ENCODE measurements around the gene JMJD1C.

The JMJD1C gene

DNA sequence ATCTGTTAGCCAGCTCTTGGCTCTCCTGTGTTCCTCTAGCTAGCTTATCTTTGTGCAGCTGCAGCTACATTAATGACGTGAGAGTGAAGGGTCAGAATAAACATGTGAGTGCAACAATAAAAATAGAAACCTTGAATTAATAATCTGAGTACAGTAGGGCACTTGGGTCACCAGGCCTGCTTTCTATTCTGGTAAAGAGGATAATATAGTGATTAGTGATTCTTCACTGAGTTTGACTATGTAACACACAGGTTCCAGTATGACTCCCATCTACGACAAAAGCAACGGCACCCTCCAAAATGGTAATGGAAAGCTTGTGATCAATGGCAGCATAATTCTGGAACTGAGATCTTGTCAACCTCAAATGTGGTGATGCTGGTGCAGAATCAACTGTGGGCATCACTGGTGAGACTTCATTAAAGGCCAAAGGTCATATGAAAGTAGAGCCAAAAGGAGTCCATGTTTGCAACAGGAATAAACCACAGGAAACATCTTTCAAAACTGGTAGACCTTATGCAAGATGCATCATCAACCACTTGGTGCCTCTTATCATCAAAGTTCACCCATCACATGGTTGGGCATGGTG lies 255.1 kb downstream of the JMJD1C start:
- DNase-seq (ENCODE audit: low read depth) = no peak

DNA sequence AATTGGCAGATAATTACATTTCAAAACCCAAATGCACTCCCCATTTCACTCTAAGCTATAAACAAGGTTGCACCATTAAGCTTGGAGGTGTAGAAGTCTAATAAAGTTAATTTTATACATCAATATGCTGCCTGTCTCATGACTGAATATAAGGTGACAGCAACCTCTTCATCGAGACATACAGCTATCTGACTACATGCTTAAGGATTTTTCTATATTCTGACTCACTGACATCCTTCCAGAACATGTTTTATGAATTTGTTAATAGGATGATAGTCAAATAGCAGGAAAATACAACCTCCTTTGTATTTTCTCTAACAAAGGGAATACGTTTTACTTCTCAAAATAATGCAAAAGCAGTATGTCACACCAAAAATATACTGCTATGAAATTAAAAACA lies 256.1 kb downstream of the JMJD1C start:
- DNase-seq (ENCODE audit: low read depth) = no peak

DNA sequence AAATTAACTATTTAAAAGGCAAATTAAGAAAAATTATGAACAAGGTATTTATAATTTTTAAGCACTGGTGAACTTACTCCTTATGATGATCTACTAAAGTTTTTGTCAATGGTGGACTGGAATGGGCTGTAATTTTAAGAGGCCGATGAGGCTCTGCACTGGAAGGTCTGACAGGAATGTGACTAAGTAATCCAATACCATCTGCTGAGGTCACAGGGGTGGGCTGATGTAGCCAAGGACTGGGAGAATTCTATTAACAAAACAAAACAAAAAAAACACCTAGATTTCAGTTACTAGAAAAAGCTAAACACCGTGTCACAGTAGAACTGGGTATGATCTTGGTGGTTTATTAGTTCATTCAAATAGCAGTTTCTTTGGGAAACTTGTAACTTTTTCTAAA lies 256.8 kb downstream of the JMJD1C start:
- no peak for DNase-seq (ENCODE audit: low read depth)

DNA sequence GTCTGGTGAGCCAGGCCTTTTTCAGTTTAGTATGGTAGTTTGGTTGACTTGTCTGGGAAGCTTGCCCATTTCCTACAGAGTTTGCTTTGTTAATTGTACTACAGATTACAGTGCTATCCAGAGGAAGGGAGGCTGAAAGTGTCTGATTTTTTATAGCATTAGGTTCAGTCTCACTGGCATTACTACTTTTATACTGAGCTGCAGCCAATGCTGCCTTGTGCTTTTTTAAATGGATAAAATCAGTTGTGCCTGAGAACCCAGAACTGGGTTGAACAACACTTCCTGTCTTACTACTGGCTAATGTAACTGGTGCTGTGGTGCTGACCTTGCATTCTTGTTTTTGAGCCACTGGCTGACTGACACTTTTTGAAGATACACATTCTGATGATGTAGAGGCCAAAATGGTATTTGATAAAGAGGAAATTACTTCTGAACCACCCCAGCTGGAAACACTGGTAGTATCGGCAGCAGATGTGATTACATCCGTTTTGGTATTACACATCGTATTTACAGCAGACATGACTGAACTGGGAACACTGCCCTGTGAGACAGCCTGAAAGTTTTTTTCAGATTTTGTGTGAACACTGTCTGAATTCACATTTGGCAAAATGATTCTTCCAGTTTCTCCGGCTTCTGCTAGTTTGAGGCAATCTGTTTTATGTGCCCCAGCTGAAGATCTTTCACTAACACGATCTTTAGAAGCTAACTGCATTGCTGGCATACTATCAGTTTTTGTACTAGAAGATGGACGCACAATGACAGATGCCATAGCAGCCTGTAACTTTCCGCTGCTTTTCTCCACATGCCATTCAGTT lies 258.6 kb downstream of the JMJD1C start:
- DNase-seq (ENCODE audit: low read depth) = no peak

DNA sequence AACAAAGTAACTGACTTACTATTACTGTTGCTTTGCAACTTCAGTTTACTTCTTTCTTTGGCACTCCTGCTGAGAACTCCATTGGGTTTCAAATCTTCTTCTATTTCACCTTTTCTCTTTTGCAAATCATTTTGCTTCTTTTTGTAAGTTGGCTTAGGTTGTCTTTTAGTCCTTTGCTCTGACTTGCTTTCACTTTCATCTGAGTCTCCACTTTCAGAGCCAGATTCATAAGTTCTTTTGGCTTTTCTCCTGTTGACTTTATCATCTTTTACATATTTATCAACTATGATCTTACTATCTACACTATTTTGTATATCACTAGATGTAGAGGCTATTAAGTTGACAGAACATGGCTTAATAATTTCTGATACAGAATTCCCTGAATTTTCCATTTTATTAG lies 259.2 kb downstream of the JMJD1C start:
- no peak for DNase-seq (ENCODE audit: low read depth)

DNA sequence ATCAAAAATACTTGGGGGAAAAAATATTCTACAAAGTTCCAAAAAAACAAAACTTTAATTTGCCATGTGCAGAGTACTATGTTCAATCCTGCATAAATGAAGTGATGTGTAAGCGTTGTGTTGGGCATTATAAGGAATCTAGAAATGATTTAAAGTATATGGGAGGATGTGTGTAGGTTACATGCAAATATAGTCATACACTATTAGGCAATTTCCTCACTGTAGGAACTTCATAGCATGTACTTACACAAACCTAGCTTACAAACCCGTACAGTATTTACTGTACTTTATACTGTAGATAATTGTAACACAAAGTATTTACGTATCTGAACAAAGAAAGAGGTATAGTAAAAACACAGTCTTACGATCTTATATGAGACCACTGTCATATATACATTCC lies 260.4 kb downstream of the JMJD1C start:
- no peak for DNase-seq (ENCODE audit: low read depth)

DNA sequence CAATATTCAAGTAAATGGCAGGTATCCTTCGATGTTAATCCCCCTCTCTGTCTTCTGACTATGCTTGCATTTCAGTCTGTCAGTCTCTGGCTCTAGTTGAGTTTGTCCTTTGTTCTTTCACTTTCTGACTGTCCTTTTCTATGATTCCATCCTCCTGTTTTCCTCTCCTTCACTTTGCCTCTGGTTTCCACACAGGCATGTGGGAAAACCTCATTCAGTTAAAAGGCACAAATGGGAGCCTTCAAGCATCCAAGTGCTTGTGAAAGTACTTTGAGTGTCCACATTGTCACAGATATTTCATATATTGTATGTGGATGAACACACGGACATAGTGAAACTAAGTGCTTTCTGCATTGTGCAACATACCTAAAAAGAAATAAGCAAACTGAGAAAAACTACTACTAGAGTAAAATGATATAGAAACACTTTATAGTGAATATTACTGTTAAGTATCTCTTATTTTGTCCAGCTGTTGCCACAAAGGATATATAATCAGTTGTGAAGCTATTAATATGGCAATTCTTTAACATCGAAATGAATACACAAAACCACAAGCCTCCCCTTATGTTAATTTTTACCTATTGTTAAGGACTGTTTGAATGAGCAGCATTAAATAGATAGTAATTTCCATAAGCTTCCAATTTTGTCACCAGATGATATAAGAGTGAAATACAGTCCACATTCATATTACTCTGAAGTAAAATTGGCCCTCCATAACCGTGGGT lies 260.9 kb downstream of the JMJD1C start:
- no peak for DNase-seq (ENCODE audit: low read depth)

DNA sequence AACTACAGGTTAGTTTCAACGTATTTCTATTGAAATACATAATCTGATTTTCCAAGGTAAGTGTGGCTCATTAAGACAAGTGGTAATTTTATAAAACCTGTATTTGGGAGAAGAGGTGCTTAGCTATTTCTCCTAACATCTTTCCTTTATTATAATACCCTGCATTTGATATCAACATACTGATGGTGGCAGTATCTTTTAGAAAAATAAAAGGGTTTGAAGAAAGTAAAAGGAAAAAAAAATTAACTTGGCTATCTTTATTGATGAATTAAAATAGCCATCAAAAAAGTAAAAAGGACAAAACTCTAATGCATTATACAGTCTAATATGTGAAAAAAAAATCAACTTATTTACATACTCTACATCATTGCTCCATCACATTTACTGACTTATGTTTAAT lies 264.7 kb downstream of the JMJD1C start:
- DNase-seq (ENCODE audit: low read depth) = no peak

DNA sequence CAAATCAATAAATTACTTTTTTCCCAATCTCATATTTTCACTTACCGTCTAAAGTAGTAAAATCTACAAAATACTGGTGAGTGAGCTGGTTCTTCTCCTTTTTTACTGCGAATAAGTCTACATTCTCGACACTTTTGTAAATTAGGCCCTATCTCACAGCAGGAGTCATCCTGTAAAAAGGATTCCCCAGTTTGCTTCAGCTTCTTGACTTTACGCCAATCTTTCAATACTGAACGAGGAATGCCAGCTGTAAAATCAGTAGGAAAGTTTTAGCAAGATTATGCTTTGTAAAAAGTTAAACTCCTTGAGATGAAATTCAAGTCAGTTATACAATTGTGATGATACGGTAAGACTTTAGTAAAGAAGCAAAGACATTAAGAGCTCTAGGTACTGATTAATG lies 265.3 kb downstream of the JMJD1C start:
- DNase-seq (ENCODE audit: low read depth) = no peak

DNA sequence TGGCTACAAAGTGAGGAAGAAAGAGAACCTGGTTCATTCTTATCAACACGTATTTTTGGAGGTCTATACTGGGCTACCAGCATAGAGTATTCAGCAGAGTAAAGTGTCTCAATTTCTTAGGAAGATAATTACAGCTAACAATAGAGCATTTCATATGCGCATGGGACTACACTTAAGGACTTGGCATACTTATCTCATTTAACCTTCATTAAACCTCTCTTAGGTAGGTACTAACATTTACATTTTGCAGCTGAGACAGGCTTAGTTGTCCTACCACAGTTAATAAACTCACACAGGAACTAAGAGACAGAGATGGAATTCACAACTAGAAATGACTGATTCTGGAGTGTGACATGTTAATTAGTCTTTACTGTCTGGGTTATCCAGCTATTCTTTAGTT lies 266.1 kb downstream of the JMJD1C start:
- no peak for DNase-seq (ENCODE audit: low read depth)

DNA sequence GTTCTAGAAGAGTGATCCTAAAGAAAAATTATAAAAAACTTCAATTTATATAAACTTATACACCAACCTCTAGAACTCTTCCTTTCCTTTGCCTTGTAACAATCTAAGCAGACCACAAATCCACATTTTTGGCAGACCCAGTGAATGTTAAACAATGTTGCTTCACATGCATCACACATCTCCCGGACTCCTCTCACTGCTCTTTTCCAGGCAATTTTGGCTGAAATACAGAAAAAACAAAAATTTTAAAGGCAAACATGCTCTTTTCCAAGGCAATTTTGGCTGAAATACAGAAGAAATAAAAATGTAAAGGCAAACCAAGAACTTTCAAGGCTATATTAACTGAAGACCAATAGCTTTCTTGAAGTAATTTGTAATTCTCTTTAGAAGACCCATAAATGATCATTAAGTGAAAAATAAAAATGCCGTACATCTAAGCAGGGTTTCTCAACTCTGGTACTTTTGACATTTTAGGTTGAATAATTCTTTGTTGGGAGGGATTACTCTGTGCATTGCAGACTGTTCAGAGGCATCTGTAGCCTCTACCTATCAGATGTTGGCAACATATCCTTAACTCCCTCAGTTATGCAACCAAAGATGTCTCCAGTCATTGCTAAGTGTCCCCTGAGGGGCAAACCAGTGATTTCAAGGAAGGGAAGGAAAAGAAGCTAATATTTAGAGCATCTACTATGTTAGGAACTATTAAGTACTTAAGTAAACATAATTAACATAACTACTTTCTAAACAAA lies 268.3 kb downstream of the JMJD1C start:
- no peak for DNase-seq (ENCODE audit: low read depth)

DNA sequence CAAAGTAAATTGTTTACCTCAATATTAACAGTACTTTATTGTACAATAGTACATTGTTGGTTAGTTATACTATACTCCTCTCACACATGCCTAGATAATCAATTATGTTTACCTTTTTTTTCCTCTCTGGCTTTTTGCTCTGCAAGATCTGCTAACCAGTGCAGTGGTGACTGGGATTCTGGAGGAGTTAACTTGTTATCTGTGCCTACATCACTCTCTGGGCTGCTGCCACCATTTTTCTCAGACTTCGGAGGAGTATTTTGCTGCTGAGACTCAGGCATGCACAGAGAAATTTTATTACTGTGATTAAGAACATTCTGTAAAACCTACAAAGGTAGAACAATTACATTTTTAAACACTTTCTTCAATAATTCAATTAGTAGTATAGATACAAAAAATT lies 273.0 kb downstream of the JMJD1C start:
- DNase-seq (ENCODE audit: low read depth) = no peak

DNA sequence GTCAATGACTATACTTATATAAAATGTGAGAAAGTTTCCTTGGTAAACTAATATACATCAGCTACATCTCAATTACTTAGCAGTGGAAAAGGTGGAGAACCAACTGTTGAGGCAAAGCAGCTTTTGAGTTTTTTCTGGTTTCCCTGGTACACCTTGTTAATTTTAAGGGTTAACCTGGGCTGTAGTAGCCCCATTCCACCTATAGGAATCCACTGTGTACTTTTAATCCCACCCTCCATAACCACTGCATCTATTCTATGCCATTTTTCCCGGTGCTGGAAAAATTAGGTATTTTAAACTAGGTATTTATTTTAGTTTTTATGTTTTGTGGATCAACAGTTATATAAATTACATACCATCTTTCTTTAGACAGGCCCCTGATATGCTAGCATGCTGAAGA lies 290.2 kb downstream of the JMJD1C start:
- no peak for DNase-seq (ENCODE audit: low read depth)

DNA sequence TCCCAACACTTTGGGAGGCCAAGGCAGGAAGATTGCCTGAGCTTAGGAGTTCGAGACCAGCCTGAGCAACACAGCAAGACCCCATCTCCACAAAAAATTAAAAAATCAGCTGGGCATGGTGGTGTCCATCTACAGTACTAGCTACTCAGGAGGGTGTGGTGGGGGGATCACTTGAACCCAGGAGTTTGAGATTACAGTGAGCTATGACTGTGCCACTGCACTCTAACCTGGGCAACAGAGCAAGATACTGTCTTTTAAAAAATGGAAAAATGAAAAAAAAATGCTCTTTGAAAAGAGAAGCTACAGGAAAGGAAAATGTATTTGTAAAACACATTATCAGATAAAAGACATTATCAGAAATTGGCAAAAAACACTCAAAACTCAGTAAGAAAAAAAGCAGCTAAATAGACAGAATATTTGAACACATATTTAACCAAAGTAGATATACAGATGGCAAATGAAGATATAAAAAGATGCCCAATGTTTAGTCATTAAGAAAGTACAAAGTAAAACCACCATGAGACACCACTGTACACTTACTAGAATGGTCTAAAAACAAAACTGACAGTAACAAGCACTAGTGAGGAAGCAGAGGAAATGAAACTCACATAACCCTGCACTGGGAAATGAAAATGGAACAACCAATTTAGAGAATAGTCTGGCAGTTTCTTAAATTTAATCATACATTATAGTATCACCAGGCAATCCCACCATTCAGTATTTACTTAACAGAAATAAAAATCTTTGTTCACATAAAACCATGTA lies 292.1 kb downstream of the JMJD1C start:
- no peak for DNase-seq (ENCODE audit: low read depth)

DNA sequence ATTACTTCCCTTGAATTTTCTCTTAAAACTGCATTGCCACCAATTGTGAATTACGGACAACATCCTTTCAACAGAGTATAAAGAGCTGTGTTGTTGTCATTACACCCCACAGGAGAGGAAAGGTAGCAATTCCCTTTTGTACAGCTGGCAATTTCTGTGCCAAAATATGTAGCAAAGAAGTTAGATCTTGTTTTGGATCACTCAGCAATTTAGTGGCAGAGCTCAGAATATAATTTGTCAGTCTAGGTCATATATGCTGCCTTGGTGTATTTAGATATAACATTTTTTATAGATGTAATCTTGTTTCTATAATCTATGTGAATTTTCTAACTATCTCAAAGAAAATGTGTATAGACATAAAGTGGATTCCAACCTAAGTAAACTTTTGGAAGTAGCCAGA lies 293.9 kb downstream of the JMJD1C start:
- no peak for DNase-seq (ENCODE audit: low read depth)

DNA sequence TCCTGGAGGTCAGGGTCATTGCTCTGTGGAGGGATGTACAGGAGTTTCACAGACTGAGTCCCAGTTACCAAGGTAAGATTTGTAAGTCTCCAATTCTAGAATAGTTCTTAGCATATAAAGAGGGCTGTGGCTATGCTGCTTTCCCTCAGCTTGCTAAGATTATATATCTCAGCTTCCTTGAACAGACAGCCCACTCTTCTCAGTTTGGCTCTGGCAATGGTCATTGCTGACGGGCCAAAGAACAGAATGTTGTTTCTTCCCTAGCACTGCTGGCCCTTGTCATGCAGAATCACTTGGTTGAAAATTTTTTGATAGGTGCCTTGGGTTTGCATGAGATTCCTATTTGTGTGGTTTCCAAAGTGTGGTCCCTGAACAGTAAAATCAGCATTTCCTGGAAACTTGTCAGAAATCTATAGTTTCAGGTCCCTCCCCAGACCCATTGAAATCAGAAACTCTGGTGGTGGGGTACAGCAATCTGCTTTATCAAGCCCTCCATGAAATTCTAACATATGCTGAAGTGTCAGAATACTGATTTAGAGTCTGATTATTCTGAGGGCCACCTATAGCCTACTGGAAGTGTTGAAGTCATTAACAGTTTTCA lies 294.4 kb downstream of the JMJD1C start:
- DNase-seq (ENCODE audit: low read depth) = no peak

DNA sequence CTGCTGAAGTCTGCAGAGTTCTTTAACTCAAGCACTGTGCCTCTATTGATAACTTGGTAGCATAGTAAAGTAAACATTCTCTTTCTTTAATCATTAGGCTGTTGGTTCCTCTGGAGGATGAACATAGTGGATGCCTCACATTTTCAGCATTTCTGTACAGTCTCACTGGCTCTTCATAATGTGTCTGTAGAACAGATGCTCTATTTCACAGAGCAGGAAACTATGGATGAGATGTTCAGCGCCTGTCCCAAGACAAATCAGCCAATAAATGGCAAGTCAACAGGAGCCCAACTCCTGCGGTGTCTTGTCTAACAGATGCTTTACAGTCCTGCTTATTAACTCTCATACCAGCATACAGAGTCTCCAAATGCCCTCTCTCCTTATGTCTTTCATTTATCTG lies 296.2 kb downstream of the JMJD1C start:
- DNase-seq (ENCODE audit: low read depth) = no peak

DNA sequence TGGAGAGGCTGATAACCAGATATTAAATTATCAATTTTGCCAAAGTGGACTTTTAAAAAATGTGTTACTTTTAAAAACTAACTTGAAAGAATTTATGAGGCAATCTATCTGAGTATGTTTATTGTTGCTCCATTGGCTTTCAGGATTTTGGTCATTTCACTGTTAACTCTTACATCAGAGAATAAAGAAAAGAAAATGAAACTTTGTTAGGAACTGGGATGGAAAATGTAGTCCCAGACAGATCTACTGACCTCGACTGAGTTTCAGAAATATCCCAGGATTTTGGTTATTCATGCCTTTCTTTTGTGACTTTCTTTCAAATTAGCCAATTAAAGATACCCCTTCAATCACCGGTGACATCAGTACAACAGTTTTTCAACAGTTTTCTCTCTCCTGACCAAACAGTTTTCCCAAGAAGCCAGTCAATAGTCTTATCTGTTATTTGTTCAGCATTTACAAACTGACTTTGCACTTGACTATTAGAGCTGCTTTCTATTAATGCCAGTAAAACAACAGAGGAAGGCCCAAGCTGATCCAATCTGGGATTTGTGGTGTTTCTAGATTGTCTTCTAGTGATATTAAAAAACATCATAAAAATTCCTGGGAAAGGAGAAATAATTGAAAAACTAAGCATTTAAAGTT lies 296.8 kb downstream of the JMJD1C start:
- DNase-seq (ENCODE audit: low read depth) = no peak

DNA sequence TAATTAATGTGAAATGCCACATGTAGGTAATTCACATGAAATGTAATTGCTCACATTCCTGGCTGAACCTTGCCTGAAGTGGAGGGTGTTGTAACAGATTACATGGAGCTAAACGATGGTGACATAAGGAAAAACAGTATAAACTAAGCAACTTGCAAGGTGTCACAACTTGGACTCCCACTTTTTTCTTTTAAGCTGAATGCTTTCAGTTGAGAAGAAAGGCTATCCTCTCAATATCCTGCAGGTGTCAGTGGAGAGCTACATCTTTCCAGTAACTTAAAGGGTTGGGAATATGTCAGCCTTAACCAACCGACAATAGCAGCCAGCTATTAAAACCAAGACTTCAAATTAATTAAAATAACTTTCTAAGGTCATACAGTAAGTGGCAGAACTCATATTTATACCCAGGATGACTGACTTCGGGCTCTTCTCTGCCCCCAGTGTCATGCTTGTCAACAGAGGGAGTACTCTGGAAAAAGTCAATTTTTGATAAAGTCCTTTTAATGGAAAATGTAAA lies 299.0 kb downstream of the JMJD1C start:
- DNase-seq (ENCODE audit: low read depth) = peak; percentile 42

DNA sequence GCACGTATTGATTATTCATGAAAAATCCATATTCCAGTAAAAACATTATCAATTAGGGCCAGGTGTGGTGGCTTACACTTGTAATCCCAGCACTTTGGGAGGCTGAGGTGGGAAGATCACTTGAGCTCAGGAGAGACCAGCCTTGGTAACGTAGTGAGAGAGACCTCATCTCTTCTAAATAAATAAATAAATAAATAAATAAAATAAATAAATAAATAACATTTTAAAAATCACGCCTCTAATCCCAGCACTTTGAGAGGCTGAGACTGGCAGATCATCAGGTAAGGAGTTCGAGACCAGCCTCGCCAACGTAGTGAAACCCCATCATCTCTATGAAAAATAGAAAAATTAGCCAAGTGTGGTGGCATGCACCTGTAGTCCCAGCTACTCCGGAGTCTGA lies 300.5 kb downstream of the JMJD1C start:
- DNase-seq (ENCODE audit: low read depth) = no peak

DNA sequence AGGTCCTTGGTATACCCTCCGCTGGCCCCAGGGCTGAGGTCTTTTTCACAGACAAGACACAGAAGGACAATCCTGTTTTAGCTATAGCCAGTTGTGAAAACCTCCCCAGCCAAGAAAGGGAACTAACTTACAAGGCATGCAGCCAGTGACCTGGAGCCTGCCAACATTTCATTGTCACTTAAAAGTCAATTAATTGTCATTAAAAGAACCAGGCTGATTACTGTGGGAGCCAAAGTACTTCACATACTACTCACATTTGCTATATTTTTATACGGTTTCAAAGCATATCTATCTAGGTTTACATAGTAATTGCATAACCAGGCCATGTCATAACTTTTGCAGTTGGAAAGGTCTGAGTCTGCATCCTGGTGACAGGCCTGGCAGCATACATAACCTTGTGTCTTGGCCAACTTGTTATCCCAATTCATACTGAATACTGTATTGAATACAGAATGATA lies 301.6 kb downstream of the JMJD1C start:
- no peak for DNase-seq (ENCODE audit: low read depth)

Data from CMK (cell line).